Measurements from ENCODE around the gene WWC2.
A peak's percentile ranks its signal among the peaks of the same experiment; 100 is the strongest.

WWC2 gene

GRCh38 chr4:183256756-183257385, 157.8 kb downstream of the WWC2 start:
- peak; percentile 44 for DNase-seq (ENCODE audit: low read depth)

- DNase-seq (ENCODE audit: low read depth): no peak
Observed at GRCh38 chr4:183257808-183258207, 158.8 kb downstream of the WWC2 start.

DNA sequence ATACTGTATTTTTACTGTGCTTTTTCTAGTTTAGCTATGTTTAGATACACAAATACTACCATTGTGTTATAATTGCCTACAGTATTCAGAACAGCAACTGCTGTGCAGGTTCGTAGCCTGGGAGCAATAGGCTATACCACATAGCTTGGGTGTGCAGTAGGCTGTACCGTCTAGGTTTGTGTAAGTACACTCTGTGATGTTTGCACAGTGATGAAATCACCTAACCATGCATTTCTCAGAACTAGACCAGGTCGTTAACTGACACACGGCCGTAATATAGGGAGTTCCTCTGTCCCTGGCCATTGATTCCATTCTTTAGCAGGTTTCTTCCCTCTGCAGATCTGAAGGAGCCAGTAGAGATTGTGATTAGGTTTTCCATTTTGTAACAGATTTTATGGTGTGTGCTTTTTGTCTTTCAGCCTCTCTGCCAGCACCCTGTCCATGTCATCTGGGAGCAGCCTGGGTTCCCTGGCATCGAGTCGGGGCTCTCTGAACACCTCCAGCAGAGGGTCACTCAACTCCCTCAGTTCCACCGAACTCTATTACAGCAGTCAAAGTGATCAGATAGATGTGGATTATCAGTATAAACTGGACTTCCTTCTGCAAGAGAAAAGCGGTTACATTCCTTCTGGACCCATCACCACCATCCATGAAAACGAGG, 161.6 kb downstream of the WWC2 start:
- DNase-seq (ENCODE audit: low read depth): no peak

GRCh38 chr4:183261953-183262775, 163.1 kb downstream of the WWC2 start:
- peak; percentile 67 for DNase-seq (ENCODE audit: low read depth)

GRCh38 chr4:183262776-183263100, 163.7 kb downstream of the WWC2 start:
- no peak for DNase-seq (ENCODE audit: low read depth)

- no peak for DNase-seq (ENCODE audit: low read depth)
Observed at GRCh38 chr4:183263787-183264386, 164.8 kb downstream of the WWC2 start.

DNA sequence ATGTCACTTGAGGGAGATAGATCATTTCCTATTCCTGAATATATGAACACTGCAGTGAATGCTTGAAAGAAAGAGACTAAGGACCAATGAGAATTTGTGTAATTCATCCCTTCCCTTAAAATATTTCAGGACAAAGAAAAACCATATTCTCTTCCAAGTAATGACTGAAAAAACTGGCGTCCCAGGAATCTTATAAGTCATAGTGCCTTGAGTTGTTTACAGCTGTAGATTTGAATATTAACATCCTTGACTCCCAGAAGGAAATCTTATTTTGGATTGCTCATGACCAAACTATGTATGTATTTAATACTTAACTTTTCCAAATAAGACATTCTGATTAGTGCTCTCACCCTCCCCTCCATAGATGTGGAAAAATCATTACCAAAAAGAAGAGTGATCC, 165.6 kb downstream of the WWC2 start:
- peak; percentile 30 for DNase-seq (ENCODE audit: low read depth)

- no peak for DNase-seq (ENCODE audit: low read depth)
Observed at GRCh38 chr4:183266371-183266770, 167.3 kb downstream of the WWC2 start.

DNA sequence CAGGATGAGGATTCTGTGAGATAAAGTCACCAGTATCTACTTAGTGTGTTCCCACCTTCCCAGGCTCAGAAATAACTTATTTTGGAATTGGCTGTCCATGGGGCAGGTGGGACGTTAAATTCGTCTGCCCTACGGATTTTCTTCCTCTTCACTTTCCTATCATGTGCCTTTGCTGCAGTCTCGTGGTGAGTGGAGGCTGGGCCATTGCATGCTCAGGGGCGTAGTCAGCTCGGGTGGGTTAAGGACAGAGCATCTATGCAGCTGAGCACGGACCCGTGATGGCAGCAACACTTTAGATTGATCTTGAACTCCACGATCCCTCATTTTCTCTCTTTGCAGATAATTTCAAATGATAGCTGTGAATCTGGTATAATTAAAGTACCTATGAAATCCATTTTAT, 169.5 kb downstream of the WWC2 start:
- no peak for DNase-seq (ENCODE audit: low read depth)

GRCh38 chr4:183272384-183272783, 173.3 kb downstream of the WWC2 start:
- DNase-seq (ENCODE audit: low read depth): no peak

- no peak for DNase-seq (ENCODE audit: low read depth)
Observed at GRCh38 chr4:183276106-183276505, 177.0 kb downstream of the WWC2 start.

DNA sequence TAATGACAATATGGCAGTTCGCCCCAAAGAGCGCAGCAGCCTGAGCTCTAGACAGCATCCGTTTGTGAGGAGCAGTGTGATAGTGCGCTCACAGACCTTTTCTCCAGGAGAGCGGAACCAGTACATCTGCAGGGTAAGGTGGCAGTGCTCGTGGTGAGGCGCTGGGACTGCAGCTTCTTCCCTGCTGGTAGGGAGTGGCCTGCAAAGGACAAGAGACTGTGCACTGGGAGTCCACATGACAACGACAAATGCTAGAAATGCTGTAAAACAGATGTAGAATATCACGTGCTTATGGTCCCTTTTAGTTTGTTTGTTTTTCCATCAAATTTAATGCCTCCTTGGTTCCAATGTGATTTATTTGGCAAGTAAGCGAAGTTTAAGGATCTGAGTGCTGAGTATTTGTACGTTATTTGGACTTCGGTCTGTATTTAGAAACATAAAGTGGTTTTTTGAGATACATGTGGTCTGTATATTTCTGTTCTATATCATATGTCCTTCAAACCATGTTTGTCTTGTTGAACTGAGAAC, 185.3 kb downstream of the WWC2 start:
- peak; percentile 3 for DNase-seq (ENCODE audit: low read depth)

GRCh38 chr4:183284965-183285364, 185.9 kb downstream of the WWC2 start:
- DNase-seq (ENCODE audit: low read depth): peak; percentile 65

GRCh38 chr4:183285886-183286285, 186.8 kb downstream of the WWC2 start:
- DNase-seq (ENCODE audit: low read depth): no peak

GRCh38 chr4:183286590-183287308, 187.7 kb downstream of the WWC2 start:
- no peak for DNase-seq (ENCODE audit: low read depth)

DNA sequence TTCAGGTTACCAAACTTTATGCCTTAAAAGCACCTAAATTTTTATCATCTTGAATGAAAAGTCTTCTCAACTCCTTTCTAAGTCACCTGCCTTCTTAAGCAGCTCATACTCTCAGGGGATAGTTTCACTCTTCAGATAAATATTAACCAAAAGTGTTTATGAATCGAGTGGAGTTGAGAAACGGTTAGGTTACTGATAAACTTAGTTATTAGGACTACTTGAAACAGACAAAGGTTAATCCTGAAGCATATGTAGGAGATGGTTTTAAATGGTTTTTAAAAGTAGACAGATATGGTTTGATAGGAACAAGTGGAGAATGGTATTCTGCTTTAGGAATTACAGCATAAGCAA, 188.2 kb downstream of the WWC2 start:
- DNase-seq (ENCODE audit: low read depth): no peak

- DNase-seq (ENCODE audit: low read depth): no peak
Observed at GRCh38 chr4:183287677-183288076, 188.6 kb downstream of the WWC2 start.

DNA sequence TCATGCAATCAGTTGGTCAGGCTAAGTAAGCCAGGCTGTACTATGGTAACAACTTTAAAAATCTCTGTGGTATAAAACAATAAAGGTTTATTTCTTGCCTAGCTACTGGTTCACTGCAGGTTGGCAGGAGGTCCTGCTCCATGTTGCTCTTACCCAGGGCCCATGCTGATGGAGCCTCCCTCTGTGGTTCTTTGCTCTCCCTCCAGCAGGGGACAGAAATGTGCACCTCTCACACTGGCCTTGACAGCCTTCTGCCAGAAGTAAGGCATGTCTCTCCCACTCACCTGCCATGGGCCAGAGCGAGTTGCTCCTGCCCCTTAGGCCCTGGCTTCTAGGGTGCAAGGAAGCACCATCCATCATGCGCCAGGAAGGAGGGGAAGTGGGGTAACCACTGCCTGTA, 189.9 kb downstream of the WWC2 start:
- no peak for DNase-seq (ENCODE audit: low read depth)

- no peak for DNase-seq (ENCODE audit: low read depth)
Observed at GRCh38 chr4:183289688-183290087, 190.6 kb downstream of the WWC2 start.

- no peak for DNase-seq (ENCODE audit: low read depth)
Observed at GRCh38 chr4:183291070-183291469, 192.0 kb downstream of the WWC2 start.

GRCh38 chr4:183295711-183296110, 196.7 kb downstream of the WWC2 start:
- DNase-seq (ENCODE audit: low read depth): no peak

DNA sequence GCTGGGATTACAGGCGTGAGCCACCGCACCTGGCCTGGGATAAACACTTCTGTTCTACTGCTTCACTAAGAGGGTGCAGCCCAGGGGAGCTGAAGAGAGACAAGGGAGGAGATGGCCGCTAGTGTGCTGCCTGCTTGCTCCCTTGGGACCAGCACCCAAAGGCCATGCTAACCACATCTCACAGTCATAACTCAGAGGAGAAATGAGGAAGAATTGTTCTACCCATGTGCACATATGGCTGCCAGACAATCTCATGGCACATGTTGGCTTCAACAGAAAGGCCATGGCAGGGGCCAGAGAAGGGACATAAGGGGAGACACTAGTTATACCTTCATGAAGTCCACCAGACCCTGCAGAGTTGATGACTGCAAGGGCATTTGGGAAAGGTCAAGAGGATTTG, 198.6 kb downstream of the WWC2 start:
- no peak for DNase-seq (ENCODE audit: low read depth)

All from fibroblast of gingiva (primary cell).